ENCODE measurements around the gene ROR2.

ROR2 gene

DNA sequence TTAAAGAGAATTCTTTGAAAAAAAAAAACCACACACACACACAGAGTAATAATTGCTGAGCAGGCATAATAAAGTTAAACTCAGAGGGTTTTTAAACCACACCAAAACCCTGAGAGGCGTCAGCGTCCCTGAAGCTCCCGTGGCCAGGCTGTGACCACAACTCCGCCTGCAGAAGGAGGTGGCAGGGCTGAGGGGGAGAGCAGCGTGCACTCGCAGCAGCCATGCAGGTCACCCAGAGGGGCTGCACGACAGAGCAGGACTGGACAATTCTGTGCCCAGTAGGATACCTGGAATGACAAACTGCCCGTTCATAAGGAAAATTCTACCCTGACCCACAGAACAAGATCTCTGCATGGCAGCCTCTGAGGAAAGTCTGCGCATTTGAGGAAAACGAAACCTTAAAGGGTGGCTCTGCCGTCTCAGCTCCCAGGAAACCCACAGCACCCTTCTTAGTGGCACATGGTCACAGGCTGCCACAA lies 44.0 kb downstream of the ROR2 start:
- Histone ChIP-seq H3K4me2 (peak overlapping the region; percentile 93), H3K9ac (peak overlapping the region; percentile 75), H2AFZ (ENCODE audit: low read depth) (peak overlapping the region; percentile 51; the same call in 1 of the 2 replicates), H3K36me3 (ENCODE audit: insufficient read depth) (no peaks in the 10 kb centered on the region), H3K79me2 (ENCODE audit: insufficient read depth, low read depth) (peaks cover 13% of the 10 kb centered on the region; the same call in 1 of the 2 replicates), H3K4me3 (IDR thresholded peaks at IDR 0.05; ENCODE audit: insufficient read depth, low read depth, low read length) (no peak overlapping the region), H3K27ac (peak overlapping the region; percentile 82), H4K20me1 (ENCODE audit: insufficient read depth) (no peaks in the 10 kb centered on the region), H3K4me1 (ENCODE audit: low read depth, poor library complexity, severe bottlenecking) (peaks cover 57% of the 10 kb centered on the region), H3K27me3 (ENCODE audit: insufficient read depth, low read depth) (no peaks in the 10 kb centered on the region)
- TF ChIP-seq, protein P1, sequence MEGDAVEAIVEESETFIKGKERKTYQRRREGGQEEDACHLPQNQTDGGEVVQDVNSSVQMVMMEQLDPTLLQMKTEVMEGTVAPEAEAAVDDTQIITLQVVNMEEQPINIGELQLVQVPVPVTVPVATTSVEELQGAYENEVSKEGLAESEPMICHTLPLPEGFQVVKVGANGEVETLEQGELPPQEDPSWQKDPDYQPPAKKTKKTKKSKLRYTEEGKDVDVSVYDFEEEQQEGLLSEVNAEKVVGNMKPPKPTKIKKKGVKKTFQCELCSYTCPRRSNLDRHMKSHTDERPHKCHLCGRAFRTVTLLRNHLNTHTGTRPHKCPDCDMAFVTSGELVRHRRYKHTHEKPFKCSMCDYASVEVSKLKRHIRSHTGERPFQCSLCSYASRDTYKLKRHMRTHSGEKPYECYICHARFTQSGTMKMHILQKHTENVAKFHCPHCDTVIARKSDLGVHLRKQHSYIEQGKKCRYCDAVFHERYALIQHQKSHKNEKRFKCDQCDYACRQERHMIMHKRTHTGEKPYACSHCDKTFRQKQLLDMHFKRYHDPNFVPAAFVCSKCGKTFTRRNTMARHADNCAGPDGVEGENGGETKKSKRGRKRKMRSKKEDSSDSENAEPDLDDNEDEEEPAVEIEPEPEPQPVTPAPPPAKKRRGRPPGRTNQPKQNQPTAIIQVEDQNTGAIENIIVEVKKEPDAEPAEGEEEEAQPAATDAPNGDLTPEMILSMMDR (conservative IDR thresholded peaks at IDR 0.05; ENCODE audit: low read depth, low read length): no peak

DNA sequence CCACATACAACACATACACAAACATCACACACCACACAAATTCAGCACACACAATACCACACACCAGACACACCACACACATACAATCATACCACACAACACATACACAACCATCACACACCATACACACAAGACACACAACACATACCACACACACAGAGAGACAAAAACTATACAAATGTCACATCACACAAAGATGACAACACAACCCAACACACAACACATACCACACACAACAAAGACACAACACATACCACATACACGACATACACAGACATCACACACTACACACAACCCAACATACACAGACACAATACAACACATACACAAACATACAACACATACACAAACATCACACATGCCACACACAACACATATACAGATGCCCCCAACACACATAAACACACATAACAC lies 44.8 kb downstream of the ROR2 start:
- TF ChIP-seq, protein P1 (conservative IDR thresholded peaks at IDR 0.05; ENCODE audit: low read depth, low read length): no peak
- H3K4me3 ChIP-seq (IDR thresholded peaks at IDR 0.05; ENCODE audit: insufficient read depth, low read depth, low read length): no peak overlapping the region
- H3K9ac ChIP-seq: peak overlapping the region; percentile 75; the same call in 1 of the 2 replicates
- H2AFZ ChIP-seq (ENCODE audit: low read depth): peak overlapping the region; percentile 51; the same call in 1 of the 2 replicates
- H3K4me1 ChIP-seq (ENCODE audit: low read depth, poor library complexity, severe bottlenecking): peaks cover 55% of the 10 kb centered on the region
- no peaks in the 10 kb centered on the region for H4K20me1 ChIP-seq (ENCODE audit: insufficient read depth)
- H3K27ac ChIP-seq: peak overlapping the region; percentile 82
- no peaks in the 10 kb centered on the region for H3K27me3 ChIP-seq (ENCODE audit: insufficient read depth, low read depth)
- H3K79me2 ChIP-seq (ENCODE audit: insufficient read depth, low read depth): peaks cover 13% of the 10 kb centered on the region; the same call in 1 of the 2 replicates
- no peaks in the 10 kb centered on the region for H3K36me3 ChIP-seq (ENCODE audit: insufficient read depth)
- peak overlapping the region; percentile 93 for H3K4me2 ChIP-seq

- Histone ChIP-seq H3K27ac (0 out of 2 replicates have a peak overlapping the region, but pooled peaks have one; percentile 82), H3K4me2 (peak overlapping the region; percentile 93), H3K9ac (no peak overlapping the region), H3K79me2 (ENCODE audit: insufficient read depth, low read depth) (peaks cover 13% of the 10 kb centered on the region; the same call in 1 of the 2 replicates), H3K36me3 (ENCODE audit: insufficient read depth) (no peaks in the 10 kb centered on the region), H3K4me3 (IDR thresholded peaks at IDR 0.05; ENCODE audit: insufficient read depth, low read depth, low read length) (no peak overlapping the region), H2AFZ (ENCODE audit: low read depth) (no peak overlapping the region), H3K27me3 (ENCODE audit: insufficient read depth, low read depth) (no peaks in the 10 kb centered on the region), H4K20me1 (ENCODE audit: insufficient read depth) (no peaks in the 10 kb centered on the region), H3K4me1 (ENCODE audit: low read depth, poor library complexity, severe bottlenecking) (peaks cover 50% of the 10 kb centered on the region)
- TF ChIP-seq, protein P1 (conservative IDR thresholded peaks at IDR 0.05; ENCODE audit: low read depth, low read length): no peak
These were observed 45.3 kb downstream of the ROR2 start for GRCh38 chr9:91904588-91905236.

DNA sequence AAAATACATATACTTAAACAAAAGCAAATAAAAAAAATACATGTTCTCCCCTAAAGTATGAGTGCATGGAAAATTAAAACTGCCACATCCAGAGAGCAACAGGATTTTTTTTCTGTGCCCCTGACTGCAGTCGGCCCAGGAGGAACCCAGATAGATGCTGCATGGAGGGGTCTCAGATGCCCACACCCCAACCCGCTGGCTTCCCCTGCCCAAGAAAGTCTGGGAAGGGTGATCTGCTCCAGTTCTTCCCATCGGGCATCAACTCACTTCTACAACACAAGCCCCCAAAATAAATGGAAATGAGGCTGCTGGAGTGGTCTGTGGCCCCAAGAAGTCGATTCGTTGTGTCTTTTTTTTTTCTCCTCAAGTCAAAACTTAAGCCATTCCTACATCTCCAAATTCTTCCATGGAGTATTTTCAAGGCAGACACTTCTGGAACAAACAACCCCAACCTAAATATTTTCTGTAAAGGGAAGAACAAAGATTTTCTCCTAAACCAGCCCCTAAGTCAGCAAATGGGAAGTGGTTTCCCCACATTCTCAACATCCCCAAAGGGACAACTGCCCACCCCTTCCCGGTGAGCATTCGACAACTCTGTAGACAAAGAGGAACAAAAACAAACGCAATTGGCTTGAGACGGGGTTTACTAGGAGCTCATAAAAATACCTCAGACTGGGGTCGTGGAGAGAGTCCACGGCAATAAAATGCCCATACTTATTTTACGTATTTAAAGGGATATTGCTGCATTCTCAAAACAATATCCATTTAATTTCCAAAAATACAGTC lies 46.7 kb downstream of the ROR2 start:
- H3K4me3 ChIP-seq (IDR thresholded peaks at IDR 0.05; ENCODE audit: insufficient read depth, low read depth, low read length): no peak overlapping the region
- H3K4me1 ChIP-seq (ENCODE audit: low read depth, poor library complexity, severe bottlenecking): peaks cover 36% of the 10 kb centered on the region
- no peak overlapping the region for H2AFZ ChIP-seq (ENCODE audit: low read depth)
- H3K27me3 ChIP-seq (ENCODE audit: insufficient read depth, low read depth): no peaks in the 10 kb centered on the region
- H3K9ac ChIP-seq: no peak overlapping the region
- H3K79me2 ChIP-seq (ENCODE audit: insufficient read depth, low read depth): peaks cover 13% of the 10 kb centered on the region; the same call in 1 of the 2 replicates
- no peak overlapping the region for H3K4me2 ChIP-seq
- no peaks in the 10 kb centered on the region for H3K36me3 ChIP-seq (ENCODE audit: insufficient read depth)
- no peaks in the 10 kb centered on the region for H4K20me1 ChIP-seq (ENCODE audit: insufficient read depth)
- TF ChIP-seq, protein P1 (conservative IDR thresholded peaks at IDR 0.05; ENCODE audit: low read depth, low read length): no peak
- H3K27ac ChIP-seq: no peak overlapping the region

Measured in KMS-11 (cell line).